ENCODE measurements around the gene TRPV4.

DNA sequence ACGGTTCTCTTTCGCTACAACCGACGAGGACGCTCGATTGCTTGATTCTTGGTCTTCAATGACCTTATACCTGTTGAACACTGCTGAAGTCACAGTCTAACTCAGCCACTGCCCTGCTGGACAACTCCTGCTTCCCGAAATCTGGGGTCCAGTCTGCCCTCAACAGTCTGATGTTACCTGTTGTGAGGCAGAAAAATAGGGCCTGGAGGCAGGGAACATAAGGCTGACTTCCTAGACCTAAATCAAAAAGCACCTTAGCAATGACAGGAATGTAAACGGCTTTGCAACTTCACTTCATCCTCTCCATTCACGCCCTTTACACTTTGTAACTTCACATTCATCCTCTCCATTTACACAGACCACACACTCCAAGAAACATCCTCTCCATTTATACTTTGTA lies 47.7 kb upstream of the TRPV4 start:
- TF ChIP-seq, protein P1, sequence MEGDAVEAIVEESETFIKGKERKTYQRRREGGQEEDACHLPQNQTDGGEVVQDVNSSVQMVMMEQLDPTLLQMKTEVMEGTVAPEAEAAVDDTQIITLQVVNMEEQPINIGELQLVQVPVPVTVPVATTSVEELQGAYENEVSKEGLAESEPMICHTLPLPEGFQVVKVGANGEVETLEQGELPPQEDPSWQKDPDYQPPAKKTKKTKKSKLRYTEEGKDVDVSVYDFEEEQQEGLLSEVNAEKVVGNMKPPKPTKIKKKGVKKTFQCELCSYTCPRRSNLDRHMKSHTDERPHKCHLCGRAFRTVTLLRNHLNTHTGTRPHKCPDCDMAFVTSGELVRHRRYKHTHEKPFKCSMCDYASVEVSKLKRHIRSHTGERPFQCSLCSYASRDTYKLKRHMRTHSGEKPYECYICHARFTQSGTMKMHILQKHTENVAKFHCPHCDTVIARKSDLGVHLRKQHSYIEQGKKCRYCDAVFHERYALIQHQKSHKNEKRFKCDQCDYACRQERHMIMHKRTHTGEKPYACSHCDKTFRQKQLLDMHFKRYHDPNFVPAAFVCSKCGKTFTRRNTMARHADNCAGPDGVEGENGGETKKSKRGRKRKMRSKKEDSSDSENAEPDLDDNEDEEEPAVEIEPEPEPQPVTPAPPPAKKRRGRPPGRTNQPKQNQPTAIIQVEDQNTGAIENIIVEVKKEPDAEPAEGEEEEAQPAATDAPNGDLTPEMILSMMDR (IDR thresholded peaks at IDR 0.05) = no peak
- no peak for TF ChIP-seq POLR2A (IDR thresholded peaks at IDR 0.05)

Measured in body of pancreas (tissue), 4 donors.